ENCODE measurements around the gene PHTF2. TPM values are rescaled to one million over a fixed set of nuclear protein-coding genes. Genes with fewer than 3 reads are reported as not detected.
"Not testable (repeated sequence)": the region's sequence is repeated elsewhere in the genome, so short reads cannot be mapped to it uniquely, and the experiment has no call there.

PHTF2 gene
- total RNA-seq, 1 donor from 2014 or later: 38.6 TPM

- Histone ChIP-seq H3K9me3 (ENCODE audit: low read depth) (no peaks in the 10 kb centered on the region), H3K27ac (no peak overlapping the region), H3K9ac (no peak overlapping the region), H3K4me3 (no peak overlapping the region), H2AFZ (replicated peaks) (no peak overlapping the region), H3K4me2 (no peak overlapping the region), H3K36me3 (no peaks in the 10 kb centered on the region), H3K27me3 (no peaks in the 10 kb centered on the region), H3K4me1 (no peaks in the 10 kb centered on the region), H3F3A (ENCODE audit: low read depth) (no peaks in the 10 kb centered on the region), H4K20me1 (ENCODE audit: low read depth) (peaks cover 2% of the 10 kb centered on the region), H3K79me2 (ENCODE audit: low read depth) (peaks cover 8% of the 10 kb centered on the region)
- Mint-ChIP-seq H3K36me3 (no peaks in the 10 kb centered on the region), H3K4me1 (peaks cover 4% of the 10 kb centered on the region), H3K9me3 (peaks cover 2% of the 10 kb centered on the region), H3K27me3 (ENCODE audit: insufficient read depth, low read depth) (no peaks in the 10 kb centered on the region), H3K27ac (no peak overlapping the region), H3K4me3 (no peak overlapping the region)
- no peak for DNase-seq (ENCODE audit: low spot score)
- TF ChIP-seq EZH2 (IDR thresholded peaks at IDR 0.05): no peak
- TF ChIP-seq CTCF (IDR thresholded peaks at IDR 0.05): no peak
- TF ChIP-seq EZH2phosphoT487 (IDR thresholded peaks at IDR 0.05): no peak
Observed at GRCh38 chr7:77833136-77833535, 34.6 kb downstream of the PHTF2 start.

- not testable (repeated sequence) for H3K4me3 Mint-ChIP-seq; H3K4me1 Mint-ChIP-seq; H2AFZ ChIP-seq (replicated peaks); H3K9ac ChIP-seq; H3K9me3 ChIP-seq (ENCODE audit: low read depth); DNase-seq (ENCODE audit: low spot score); H3K36me3 ChIP-seq; H3K27ac Mint-ChIP-seq; H4K20me1 ChIP-seq (ENCODE audit: low read depth); H3K27ac ChIP-seq; H3K4me2 ChIP-seq; H3K27me3 Mint-ChIP-seq (ENCODE audit: insufficient read depth, low read depth); H3K79me2 ChIP-seq (ENCODE audit: low read depth); H3K27me3 ChIP-seq; H3K9me3 Mint-ChIP-seq; H3K36me3 Mint-ChIP-seq; H3F3A ChIP-seq (ENCODE audit: low read depth); H3K4me1 ChIP-seq; H3K4me3 ChIP-seq
Observed at GRCh38 chr7:77836425-77836824, 37.9 kb downstream of the PHTF2 start.

GRCh38 chr7:77837275-77837674 lies 38.7 kb downstream of the PHTF2 start:
- no peak overlapping the region for H3K9ac ChIP-seq
- H2AFZ ChIP-seq (replicated peaks): no peak overlapping the region
- H3F3A ChIP-seq (ENCODE audit: low read depth): no peaks in the 10 kb centered on the region
- H3K4me1 Mint-ChIP-seq: peaks cover 4% of the 10 kb centered on the region
- peaks cover 3% of the 10 kb centered on the region for H3K4me1 ChIP-seq
- no peak for DNase-seq (ENCODE audit: low spot score)
- peaks cover 2% of the 10 kb centered on the region for H3K9me3 Mint-ChIP-seq
- no peaks in the 10 kb centered on the region for H3K9me3 ChIP-seq (ENCODE audit: low read depth)
- no peak overlapping the region for H3K27ac Mint-ChIP-seq
- no peaks in the 10 kb centered on the region for H3K36me3 ChIP-seq
- peaks cover 4% of the 10 kb centered on the region for H3K79me2 ChIP-seq (ENCODE audit: low read depth)
- H3K27ac ChIP-seq: no peak overlapping the region
- H3K27me3 Mint-ChIP-seq (ENCODE audit: insufficient read depth, low read depth): no peaks in the 10 kb centered on the region
- H3K27me3 ChIP-seq: no peaks in the 10 kb centered on the region
- H3K36me3 Mint-ChIP-seq: no peaks in the 10 kb centered on the region
- peaks cover 2% of the 10 kb centered on the region for H4K20me1 ChIP-seq (ENCODE audit: low read depth)
- H3K4me3 Mint-ChIP-seq: no peak overlapping the region
- H3K4me2 ChIP-seq: no peak overlapping the region
- TF ChIP-seq EZH2 (IDR thresholded peaks at IDR 0.05) (no peak), CTCF (IDR thresholded peaks at IDR 0.05) (no peak), EZH2phosphoT487 (IDR thresholded peaks at IDR 0.05) (no peak)
- H3K4me3 ChIP-seq: no peak overlapping the region

- no peaks in the 10 kb centered on the region for H3K36me3 Mint-ChIP-seq
- TF ChIP-seq EZH2phosphoT487 (IDR thresholded peaks at IDR 0.05) (no peak), CTCF (IDR thresholded peaks at IDR 0.05) (no peak), EZH2 (IDR thresholded peaks at IDR 0.05) (no peak)
- H3K27ac Mint-ChIP-seq: no peak overlapping the region
- Histone ChIP-seq H3K9ac (no peak overlapping the region), H3K4me2 (no peak overlapping the region), H3K27ac (no peak overlapping the region), H3K27me3 (no peaks in the 10 kb centered on the region), H3K4me1 (peaks cover 3% of the 10 kb centered on the region), H2AFZ (replicated peaks) (no peak overlapping the region), H4K20me1 (ENCODE audit: low read depth) (peaks cover 2% of the 10 kb centered on the region), H3K9me3 (ENCODE audit: low read depth) (no peaks in the 10 kb centered on the region), H3F3A (ENCODE audit: low read depth) (no peaks in the 10 kb centered on the region), H3K4me3 (no peak overlapping the region), H3K36me3 (no peaks in the 10 kb centered on the region), H3K79me2 (ENCODE audit: low read depth) (peaks cover 4% of the 10 kb centered on the region)
- H3K9me3 Mint-ChIP-seq: peaks cover 2% of the 10 kb centered on the region
- peaks cover 4% of the 10 kb centered on the region for H3K4me1 Mint-ChIP-seq
- DNase-seq (ENCODE audit: low spot score): no peak
- H3K27me3 Mint-ChIP-seq (ENCODE audit: insufficient read depth, low read depth): no peaks in the 10 kb centered on the region
- H3K4me3 Mint-ChIP-seq: no peak overlapping the region
Observed at GRCh38 chr7:77837966-77838365, 39.4 kb downstream of the PHTF2 start.
